ENCODE results near the gene CHAC2. TPM values are rescaled to one million over a fixed set of nuclear protein-coding genes. Genes with fewer than 3 reads are reported as not detected.

The CHAC2 gene
- total and polyA plus RNA-seq, 2 donors from 2014 or later = 1.6 to 3.7 TPM

GRCh38 chr2:53765767-53766166 lies 1.8 kb upstream of the CHAC2 start:
- H3K27me3 ChIP-seq (ENCODE audit: control insufficient read depth, insufficient read depth, low read length) = no peaks in the 10 kb centered on the region
- H3K9ac ChIP-seq (ENCODE audit: low read length in 3 of 3) = no peak overlapping the region
- no peak for DNase-seq
- no peak overlapping the region for H3K27ac ChIP-seq (ENCODE audit: low read depth in 2 of 2, low read length in 2 of 2)
- FAIRE-seq = no peak
- no peaks in the 10 kb centered on the region for H3K9me3 ChIP-seq (ENCODE audit: control insufficient read depth in 2 of 3, insufficient read depth in 1 of 3, low read length in 3 of 3)
- peaks cover 0 to 4% (median 3%) of the 10 kb centered on the region in 3 donors for H3K4me1 ChIP-seq (ENCODE audit: control insufficient read depth in 2 of 3, insufficient read depth in 2 of 3, low read depth in 1 of 3, low read length in 3 of 3)
- intact Hi-C loops (cut with DNase I) = no loop called here
- H3K36me3 ChIP-seq (ENCODE audit: control insufficient read depth in 2 of 3, insufficient read depth in 3 of 3, low read length in 3 of 3) = peaks cover 0 to 10% (median 0%) of the 10 kb centered on the region in 3 donors
- no peak overlapping the region for H3K4me3 ChIP-seq (ENCODE audit: low read length in 3 of 3)
- no peak for TF ChIP-seq CTCF (IDR thresholded peaks at IDR 0.05; ENCODE audit: borderline replicate concordance, extremely low read depth, insufficient read depth)

GRCh38 chr2:53768242-53768542 lies 588 bp downstream of the CHAC2 start:
- H3K4me3 ChIP-seq (ENCODE audit: low read length in 3 of 3) = peak overlapping the region; percentile 92 to 98 (median 97)
- peak overlapping the region in 1 of 2 donors; percentile 77 for H3K27ac ChIP-seq (ENCODE audit: low read depth in 2 of 2, low read length in 2 of 2)
- no peaks in the 10 kb centered on the region for H3K9me3 ChIP-seq (ENCODE audit: control insufficient read depth in 2 of 3, insufficient read depth in 1 of 3, low read length in 3 of 3)
- DNase-seq (peak in 2 of 5 donors; percentile 74 to 75), FAIRE-seq (no peak)
- peaks cover 0 to 4% (median 3%) of the 10 kb centered on the region in 3 donors for H3K4me1 ChIP-seq (ENCODE audit: control insufficient read depth in 2 of 3, insufficient read depth in 2 of 3, low read depth in 1 of 3, low read length in 3 of 3)
- intact Hi-C loops (cut with DNase I) = no loop called here
- peak overlapping the region; percentile 77 to 96 (median 80) for H3K9ac ChIP-seq (ENCODE audit: low read length in 3 of 3)
- peaks cover 0 to 8% (median 0%) of the 10 kb centered on the region in 3 donors for H3K36me3 ChIP-seq (ENCODE audit: control insufficient read depth in 2 of 3, insufficient read depth in 3 of 3, low read length in 3 of 3)
- no peaks in the 10 kb centered on the region for H3K27me3 ChIP-seq (ENCODE audit: control insufficient read depth, insufficient read depth, low read length)
- no peak for TF ChIP-seq CTCF (IDR thresholded peaks at IDR 0.05; ENCODE audit: borderline replicate concordance, extremely low read depth, insufficient read depth)

GRCh38 chr2:53769318-53769945 lies 1.8 kb downstream of the CHAC2 start:
- H3K27ac ChIP-seq (ENCODE audit: low read depth in 2 of 2, low read length in 2 of 2) = no peak overlapping the region
- no peak overlapping the region for H3K4me3 ChIP-seq (ENCODE audit: low read length in 3 of 3)
- DNase-seq (no peak), FAIRE-seq (no peak)
- intact Hi-C loops (cut with DNase I) = no loop called here
- no peak for TF ChIP-seq CTCF (IDR thresholded peaks at IDR 0.05; ENCODE audit: borderline replicate concordance, extremely low read depth, insufficient read depth)
- no peak overlapping the region for H3K9ac ChIP-seq (ENCODE audit: low read length in 3 of 3)
- peaks cover 0 to 4% (median 3%) of the 10 kb centered on the region in 3 donors for H3K4me1 ChIP-seq (ENCODE audit: control insufficient read depth in 2 of 3, insufficient read depth in 2 of 3, low read depth in 1 of 3, low read length in 3 of 3)
- no peaks in the 10 kb centered on the region for H3K9me3 ChIP-seq (ENCODE audit: control insufficient read depth in 2 of 3, insufficient read depth in 1 of 3, low read length in 3 of 3)
- no peaks in the 10 kb centered on the region for H3K27me3 ChIP-seq (ENCODE audit: control insufficient read depth, insufficient read depth, low read length)
- no peaks in the 10 kb centered on the region for H3K36me3 ChIP-seq (ENCODE audit: control insufficient read depth in 2 of 3, insufficient read depth in 3 of 3, low read length in 3 of 3)

DNA sequence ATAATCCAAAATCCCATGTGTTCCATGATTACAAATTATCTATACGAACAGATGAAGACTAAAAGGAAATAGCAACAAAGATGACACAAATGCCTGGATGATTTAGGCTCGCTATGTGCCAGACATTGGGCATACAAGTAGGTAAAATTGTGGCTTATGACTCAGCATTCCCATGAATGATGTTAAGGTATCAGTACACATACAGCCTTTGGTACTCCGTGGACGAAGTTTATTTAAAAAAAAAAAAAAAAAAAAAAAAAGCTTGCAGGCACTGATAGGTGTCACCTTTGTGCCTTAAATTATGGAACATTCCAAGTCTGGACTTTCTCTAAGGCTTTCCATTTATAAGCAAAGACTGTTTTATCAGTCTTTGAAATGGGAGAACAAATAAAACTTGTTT lies 2.7 kb downstream of the CHAC2 start:
- FAIRE-seq (no peak), DNase-seq (no peak)
- Histone ChIP-seq H3K36me3 (ENCODE audit: control insufficient read depth in 2 of 3, insufficient read depth in 3 of 3, low read length in 3 of 3) (no peaks in the 10 kb centered on the region), H3K27ac (ENCODE audit: low read depth in 2 of 2, low read length in 2 of 2) (no peak overlapping the region), H3K9ac (ENCODE audit: low read length in 3 of 3) (no peak overlapping the region), H3K4me3 (ENCODE audit: low read length in 3 of 3) (no peak overlapping the region), H3K27me3 (ENCODE audit: control insufficient read depth, insufficient read depth, low read length) (no peaks in the 10 kb centered on the region), H3K4me1 (ENCODE audit: control insufficient read depth in 2 of 3, insufficient read depth in 2 of 3, low read depth in 1 of 3, low read length in 3 of 3) (peaks cover 0 to 4% (median 3%) of the 10 kb centered on the region in 3 donors), H3K9me3 (ENCODE audit: control insufficient read depth in 2 of 3, insufficient read depth in 1 of 3, low read length in 3 of 3) (no peaks in the 10 kb centered on the region)
- intact Hi-C loops (cut with DNase I) = no loop called here
- no peak for TF ChIP-seq CTCF (IDR thresholded peaks at IDR 0.05; ENCODE audit: borderline replicate concordance, extremely low read depth, insufficient read depth)
